ENCODE measurements around the gene ARPP21. TPM values are rescaled to one million over a fixed set of nuclear protein-coding genes. Genes with fewer than 3 reads are reported as not detected.

The ARPP21 gene
- polyA plus RNA-seq, 1 donor from 2014 or later, result 12.8 TPM

- H3K4me2 ChIP-seq (ENCODE audit: low read length), result no peak overlapping the region
- no peaks in the 10 kb centered on the region for H3K9me3 ChIP-seq (ENCODE audit: low read length)
- no peaks in the 10 kb centered on the region for H3K9me2 ChIP-seq (ENCODE audit: insufficient read depth, low read length)
- H3F3A ChIP-seq (ENCODE audit: insufficient read depth, low read length, poor library complexity, severe bottlenecking), result peaks cover 6% of the 10 kb centered on the region
- H3K36me3 ChIP-seq (ENCODE audit: insufficient read depth, low read length), result no peaks in the 10 kb centered on the region
- no peaks in the 10 kb centered on the region for H4K20me1 ChIP-seq (ENCODE audit: insufficient read depth)
- H3K27me3 ChIP-seq (ENCODE audit: insufficient read depth, low read depth, low read length), result no peaks in the 10 kb centered on the region
- TF ChIP-seq POLR2AphosphoS5 (IDR thresholded peaks at IDR 0.05), result no peak
- no peak for TF ChIP-seq EP300 (conservative IDR thresholded peaks at IDR 0.05; ENCODE audit: poor library complexity, severe bottlenecking)
- TF ChIP-seq TAF1 (IDR thresholded peaks at IDR 0.05; ENCODE audit: low read depth), result no peak
- no peak for TF ChIP-seq REST (IDR thresholded peaks at IDR 0.05; ENCODE audit: borderline replicate concordance)
- no peak for TF ChIP-seq MXI1 (conservative IDR thresholded peaks at IDR 0.05; ENCODE audit: poor library complexity, severe bottlenecking)
- no peak for TF ChIP-seq EZH2 (IDR thresholded peaks at IDR 0.05; ENCODE audit: borderline replicate concordance, insufficient read depth, low read length, poor library complexity, severe bottlenecking)
- TF ChIP-seq SMC3 (conservative IDR thresholded peaks at IDR 0.05; ENCODE audit: poor library complexity), result no peak
- no peak for TF ChIP-seq CTCF (IDR thresholded peaks at IDR 0.05; ENCODE audit: poor library complexity, severe bottlenecking)
- no peak for TF ChIP-seq RAD21 (conservative IDR thresholded peaks at IDR 0.05)
- H3K4me3 ChIP-seq (ENCODE audit: low read length), result no peak overlapping the region
- no peak overlapping the region for H3K27ac ChIP-seq (ENCODE audit: low read length)
- H3K9ac ChIP-seq (ENCODE audit: low read length), result no peak overlapping the region
- no peak overlapping the region for H2AFZ ChIP-seq (ENCODE audit: low read depth, low read length)
- no peaks in the 10 kb centered on the region for H3K79me2 ChIP-seq (replicated peaks; ENCODE audit: insufficient read depth, low read length)
These were observed 82.3 kb downstream of the ARPP21 start for GRCh38 chr3:35721628-35722027.

GRCh38 chr3:35722902-35723301 lies 83.6 kb downstream of the ARPP21 start:
- peak overlapping the region; percentile 57 for H3K27ac ChIP-seq (ENCODE audit: low read length)
- no peaks in the 10 kb centered on the region for H3K27me3 ChIP-seq (ENCODE audit: insufficient read depth, low read depth, low read length)
- no peaks in the 10 kb centered on the region for H3K36me3 ChIP-seq (ENCODE audit: insufficient read depth, low read length)
- no peaks in the 10 kb centered on the region for H3K9me3 ChIP-seq (ENCODE audit: low read length)
- H2AFZ ChIP-seq (ENCODE audit: low read depth, low read length), result no peak overlapping the region
- peak overlapping the region; percentile 5 for H3K4me3 ChIP-seq (ENCODE audit: low read length)
- H3K79me2 ChIP-seq (replicated peaks; ENCODE audit: insufficient read depth, low read length), result no peaks in the 10 kb centered on the region
- H3F3A ChIP-seq (ENCODE audit: insufficient read depth, low read length, poor library complexity, severe bottlenecking), result peaks cover 6% of the 10 kb centered on the region
- TF ChIP-seq REST (IDR thresholded peaks at IDR 0.05; ENCODE audit: borderline replicate concordance) (no peak), SMC3 (conservative IDR thresholded peaks at IDR 0.05; ENCODE audit: poor library complexity) (no peak), MXI1 (conservative IDR thresholded peaks at IDR 0.05; ENCODE audit: poor library complexity, severe bottlenecking) (no peak), CTCF (IDR thresholded peaks at IDR 0.05; ENCODE audit: poor library complexity, severe bottlenecking) (no peak), TAF1 (IDR thresholded peaks at IDR 0.05; ENCODE audit: low read depth) (no peak), POLR2AphosphoS5 (IDR thresholded peaks at IDR 0.05) (no peak), EZH2 (IDR thresholded peaks at IDR 0.05; ENCODE audit: borderline replicate concordance, insufficient read depth, low read length, poor library complexity, severe bottlenecking) (no peak), EP300 (conservative IDR thresholded peaks at IDR 0.05; ENCODE audit: poor library complexity, severe bottlenecking) (no peak), RAD21 (conservative IDR thresholded peaks at IDR 0.05) (no peak)
- no peak overlapping the region for H3K4me2 ChIP-seq (ENCODE audit: low read length)
- no peaks in the 10 kb centered on the region for H3K9me2 ChIP-seq (ENCODE audit: insufficient read depth, low read length)
- H4K20me1 ChIP-seq (ENCODE audit: insufficient read depth), result no peaks in the 10 kb centered on the region
- H3K9ac ChIP-seq (ENCODE audit: low read length), result no peak overlapping the region

Data from neural cell (in vitro differentiated cells).